Daoy (cell line): Measurements from ENCODE around the gene TMEM154. TPM values are rescaled to one million over a fixed set of nuclear protein-coding genes. Genes with fewer than 3 reads are reported as not detected.

ENCODE experiments used
- total RNA-seq: library from RNA; depleted of rRNA; stranded (reverse); fragments of >200 nt; shearing (Covaris generic); gene quantifications from 2 replicates; pipeline ENCODE4 v1.2.3, GENCODE V29; 2014; rRNA removed

TMEM154 gene
- total RNA-seq, 1 experiment from 2014 or later = 2.6 TPM

Other genes starting within 250 kb of the TMEM154 start
- gene FBXW7, start 143.9 kb downstream of the TMEM154 start, total RNA-seq = 16.7 and 21.6 TPM in 2 replicates
- 0.11 TPM in 1 of 2 replicates, not detected in the other for gene TIGD4, start 99.7 kb upstream of the TMEM154 start, total RNA-seq
- gene ARFIP1, start 100.0 kb upstream of the TMEM154 start, total RNA-seq = 20.7 and 27.5 TPM in 2 replicates